ENCODE results near the gene MEI4. TPM values are rescaled to one million over a fixed set of nuclear protein-coding genes. Genes with fewer than 3 reads are reported as not detected.

MEI4 gene
- total RNA-seq, 4 donors from 2014 or later, result 0.67 to 5.8 (median 3.8) TPM

DNA sequence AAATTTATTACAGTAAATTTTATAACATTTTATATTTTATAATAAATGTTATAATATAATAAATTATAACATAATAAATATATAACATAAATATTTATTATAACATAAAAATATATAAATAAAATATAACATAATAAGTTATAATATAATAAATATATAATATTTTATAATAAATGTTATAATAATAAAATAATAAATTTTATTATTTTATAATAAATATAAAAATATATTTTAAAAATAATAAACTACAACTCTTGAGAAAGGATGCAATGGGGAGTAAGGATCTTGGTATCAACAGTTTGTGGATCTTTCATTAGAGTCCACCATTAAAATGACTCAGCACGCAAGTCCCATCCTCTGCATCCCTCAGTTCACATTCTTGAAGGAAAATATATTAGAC, 312.6 kb downstream of the MEI4 start:
- 92 to 97% methylated on average over 1 of the region's 1 CpG for WGBS, 2 donors
- H3K36me3 ChIP-seq, result no peaks in the 10 kb centered on the region
- intact Hi-C loops (cut with DNase I), result no loop called here
- H3K9me3 ChIP-seq, result no peaks in the 10 kb centered on the region
- H3K4me1 ChIP-seq, result no peaks in the 10 kb centered on the region
- DNase-seq, result no peak
- H3K27me3 ChIP-seq, result no peaks in the 10 kb centered on the region
- no peak overlapping the region for H3K27ac ChIP-seq
- TF ChIP-seq POLR2A (IDR thresholded peaks at IDR 0.05) (no peak), CTCF (IDR thresholded peaks at IDR 0.05) (no peak)
- no peak overlapping the region for H3K4me3 ChIP-seq (replicated peaks in 1 of 3)

DNA sequence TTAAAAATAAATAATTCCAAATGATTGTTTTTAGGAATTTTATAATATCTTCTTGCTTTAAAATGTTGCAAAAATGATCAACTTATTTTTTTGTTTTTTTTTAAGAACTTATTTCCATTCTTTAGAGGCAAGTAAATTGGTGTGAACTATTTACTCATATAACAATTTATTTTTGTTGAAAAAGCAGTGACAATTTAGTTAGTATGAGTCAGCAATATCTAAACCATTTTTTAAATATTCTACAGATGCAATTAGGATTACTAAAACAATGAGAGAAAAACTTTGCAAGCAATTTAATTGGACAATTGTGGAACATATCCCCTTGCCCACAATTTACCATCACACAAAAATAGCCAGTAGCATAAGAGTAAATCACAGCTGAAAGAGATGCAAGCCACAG, 319.5 kb downstream of the MEI4 start:
- DNase-seq, result no peak
- intact Hi-C loops (cut with DNase I), result no loop called here
- TF ChIP-seq POLR2A (IDR thresholded peaks at IDR 0.05) (no peak), CTCF (IDR thresholded peaks at IDR 0.05) (no peak)
- Histone ChIP-seq H3K27me3 (no peaks in the 10 kb centered on the region), H3K27ac (no peak overlapping the region), H3K36me3 (no peaks in the 10 kb centered on the region), H3K4me3 (replicated peaks in 1 of 3) (no peak overlapping the region), H3K4me1 (no peaks in the 10 kb centered on the region), H3K9me3 (no peaks in the 10 kb centered on the region)

Other genes with a start within 250 kb of the MEI4 start
- under 1 TPM in 1 of 4 donors, not detected in 3; 0.13 TPM for gene HTR1B, start 189.5 kb upstream of the MEI4 start, total RNA-seq

Data from thyroid gland (tissue), 4 donors.